NOMO-1 (cell line): ENCODE results near the gene TMIGD1.
"Not testable (repeated sequence)": the region's sequence is repeated elsewhere in the genome, so short reads cannot be mapped to it uniquely, and the experiment has no call there.

Experiments used
- DNase-seq, 2 experiments: peaks; one replicate each; lab custom pipeline; 2025; ENCODE audit not compliant: unreplicated experiment in 2 of 2; lab: John Stamatoyannopoulos, UW

Gene TMIGD1

DNA sequence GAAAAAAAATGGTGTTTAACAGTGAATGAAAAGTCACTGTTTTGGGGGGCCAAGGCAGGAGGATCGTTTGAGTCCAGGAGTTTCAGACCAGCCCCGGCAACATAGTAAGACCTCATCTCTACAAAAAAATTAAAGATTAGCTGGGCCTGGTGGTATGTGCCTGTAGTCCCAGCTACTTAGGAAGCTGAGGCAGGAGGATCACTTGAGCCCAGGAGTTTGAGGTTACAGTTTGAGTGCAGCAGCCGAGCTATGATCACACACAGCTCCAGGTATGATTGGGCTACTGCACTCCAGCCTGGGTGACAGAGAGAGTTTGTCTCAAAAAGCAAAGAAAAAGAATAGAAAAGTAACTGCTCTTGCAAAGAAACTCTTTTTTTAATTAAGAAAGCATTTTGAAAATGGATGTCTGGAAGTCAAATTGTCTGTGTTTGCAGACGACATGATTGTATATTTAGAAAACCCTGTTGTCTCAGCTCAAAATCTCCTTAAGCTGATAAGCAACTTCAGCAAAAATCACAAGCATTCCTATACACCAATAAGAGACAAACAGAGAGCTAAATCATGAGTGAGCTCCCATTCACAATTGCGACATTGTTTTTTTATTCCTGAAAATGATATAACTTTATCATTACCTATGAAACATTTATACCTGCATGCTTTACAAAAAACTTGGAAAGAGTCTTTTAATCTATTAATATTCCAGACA, 24.4 kb upstream of the TMIGD1 start:
- DNase-seq, result no peak

GRCh38 chr17:30357476-30357875, 23.6 kb upstream of the TMIGD1 start:
- DNase-seq, result no peak

GRCh38 chr17:30354701-30355100, 20.8 kb upstream of the TMIGD1 start:
- no peak for DNase-seq

DNA sequence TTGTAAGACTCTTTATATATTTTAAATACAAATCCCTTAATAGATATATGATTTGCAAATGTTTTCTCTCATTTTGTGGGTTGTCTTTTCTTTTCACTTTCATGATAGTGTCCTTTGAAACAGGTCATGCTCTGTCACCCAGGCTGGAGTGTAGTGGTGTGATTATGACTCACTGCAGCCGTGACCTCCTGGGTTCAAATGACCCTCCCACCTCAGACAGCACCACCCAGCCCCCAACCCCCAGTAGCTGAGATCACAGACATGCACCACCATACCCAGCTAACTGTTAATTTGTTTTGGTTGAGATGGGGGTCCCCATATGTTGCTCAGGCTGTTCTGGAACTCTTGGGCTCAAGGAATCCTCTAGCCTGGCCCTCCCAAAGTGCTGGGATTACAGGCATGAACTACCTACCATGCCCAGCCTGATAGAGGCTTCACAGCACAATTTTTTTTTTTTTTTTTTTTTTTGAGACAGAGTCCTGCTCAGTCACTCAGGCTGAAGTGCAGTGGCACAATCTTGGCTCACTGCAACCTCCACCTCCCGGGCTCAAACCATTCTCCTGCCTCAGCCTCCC, 18.5 kb upstream of the TMIGD1 start:
- no peak for DNase-seq

- peak in 1 of 2 experiments; percentile 86 for DNase-seq
Observed at GRCh38 chr17:30351735-30352134, 17.9 kb upstream of the TMIGD1 start.

GRCh38 chr17:30351263-30351662, 17.4 kb upstream of the TMIGD1 start:
- DNase-seq, result peak; percentile 46 to 68

DNA sequence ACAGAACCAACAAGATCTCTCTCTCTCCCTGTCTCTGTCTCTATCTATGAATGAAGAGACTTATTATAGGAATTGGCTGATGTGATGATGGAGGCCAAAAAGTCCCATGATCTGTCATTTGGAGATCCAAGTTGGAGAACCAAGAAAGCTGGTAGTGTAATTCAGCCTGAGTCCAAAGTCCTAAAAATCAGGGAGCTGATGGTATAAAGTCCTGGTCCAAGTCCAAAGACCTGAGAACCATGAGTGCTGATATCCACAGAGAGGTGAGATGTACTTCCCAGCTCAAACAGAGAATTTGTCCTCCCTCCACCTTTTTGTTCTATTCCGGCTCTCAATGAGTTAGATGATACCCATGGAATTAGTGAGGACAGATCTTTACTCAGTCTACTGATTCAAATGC, 15.4 kb upstream of the TMIGD1 start:
- no peak for DNase-seq

DNA sequence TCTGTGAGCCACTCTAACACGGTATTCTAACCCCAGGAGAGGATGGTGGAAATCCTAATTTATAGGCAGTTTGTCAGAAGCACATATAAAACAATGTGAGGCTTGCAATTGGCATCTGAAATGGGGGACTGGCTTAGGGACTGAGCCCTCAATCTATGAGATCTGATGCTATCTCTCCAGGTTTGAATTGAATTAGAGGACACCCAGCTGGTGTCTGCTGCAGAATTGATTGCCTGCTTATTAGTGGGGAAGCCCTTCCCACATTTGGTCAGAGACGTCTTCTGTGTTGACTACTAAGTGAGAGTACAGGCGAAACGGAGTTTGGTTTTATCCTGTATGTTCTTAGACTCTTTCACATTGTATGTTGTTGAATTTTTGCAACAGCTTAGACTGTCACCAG, 13.6 kb upstream of the TMIGD1 start:
- no peak for DNase-seq

DNA sequence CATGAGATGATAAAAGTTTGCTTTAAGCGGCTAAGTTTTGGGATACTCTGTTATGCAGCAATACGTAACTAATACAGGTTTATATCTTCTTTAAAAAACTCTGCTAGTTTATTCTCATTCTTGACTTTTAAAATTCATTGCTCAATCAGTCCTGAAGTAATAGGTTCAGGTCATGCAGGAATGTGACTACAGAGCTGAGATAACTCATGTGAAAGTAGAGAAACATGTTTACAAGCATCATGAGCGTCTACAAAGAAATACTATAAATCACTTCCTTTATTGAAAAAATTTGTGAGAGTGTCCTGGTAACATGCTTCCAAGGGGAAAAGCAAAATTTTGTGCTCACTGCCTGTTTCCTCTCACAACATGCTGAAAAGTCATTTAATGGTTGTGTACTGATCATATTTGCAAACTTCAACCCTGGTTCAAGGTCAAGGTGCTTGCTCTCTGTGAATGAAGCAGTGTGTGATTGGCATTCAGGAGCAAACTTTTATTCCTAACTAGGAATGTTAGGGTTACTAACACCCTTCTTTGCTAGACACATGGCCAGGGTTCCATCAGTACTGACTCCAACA, 12.5 kb upstream of the TMIGD1 start:
- DNase-seq, result no peak

DNA sequence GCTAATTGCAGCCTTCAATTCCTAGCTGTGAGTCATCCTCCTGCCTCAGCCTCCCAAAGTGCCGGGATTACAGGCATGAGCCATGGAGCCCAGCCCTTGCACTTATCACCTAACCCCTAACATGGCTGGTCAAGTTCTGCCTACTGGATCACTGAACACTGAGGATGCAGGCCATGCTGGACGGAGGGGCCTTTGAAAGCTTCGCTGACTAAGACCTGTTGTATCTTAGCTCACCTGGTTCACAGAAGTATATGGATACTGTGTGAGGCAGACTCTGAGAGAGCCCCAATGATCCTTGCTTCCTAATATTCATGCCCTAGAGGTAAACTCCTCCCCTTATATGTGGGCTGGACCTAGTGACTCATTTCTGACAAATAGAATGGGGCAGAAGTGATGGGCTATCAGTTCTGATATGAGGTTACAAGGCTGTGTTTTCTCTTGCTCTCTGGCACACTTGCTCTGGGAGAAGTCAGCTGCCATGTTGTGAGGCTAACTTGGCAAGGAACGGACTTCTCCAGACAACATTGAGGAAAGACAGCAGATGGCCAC, 11.7 kb upstream of the TMIGD1 start:
- DNase-seq, result no peak

- DNase-seq, result no peak
Observed at GRCh38 chr17:30345089-30345433, 11.2 kb upstream of the TMIGD1 start.

GRCh38 chr17:30344283-30345088, 10.6 kb upstream of the TMIGD1 start:
- DNase-seq, result peak; percentile 84 to 90

DNA sequence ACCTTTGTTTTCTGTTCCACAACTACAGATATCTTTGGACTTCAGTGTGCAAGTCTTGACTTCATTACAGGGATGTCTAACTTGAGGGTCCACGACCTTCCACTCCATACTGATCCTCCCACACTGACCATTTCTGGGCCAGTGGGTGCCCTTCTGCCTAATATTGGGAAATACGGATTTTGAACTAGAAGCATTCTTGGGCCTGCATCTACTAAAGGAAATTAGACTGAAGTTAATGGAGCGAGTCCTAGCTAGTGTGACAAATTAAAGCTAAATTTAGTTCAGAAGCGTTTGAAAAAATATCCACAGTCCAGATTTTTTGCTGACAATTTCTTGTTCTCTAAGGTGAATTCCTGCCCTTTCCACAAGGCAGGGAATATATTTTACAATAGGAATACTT, 9.9 kb upstream of the TMIGD1 start:
- DNase-seq, result no peak

DNA sequence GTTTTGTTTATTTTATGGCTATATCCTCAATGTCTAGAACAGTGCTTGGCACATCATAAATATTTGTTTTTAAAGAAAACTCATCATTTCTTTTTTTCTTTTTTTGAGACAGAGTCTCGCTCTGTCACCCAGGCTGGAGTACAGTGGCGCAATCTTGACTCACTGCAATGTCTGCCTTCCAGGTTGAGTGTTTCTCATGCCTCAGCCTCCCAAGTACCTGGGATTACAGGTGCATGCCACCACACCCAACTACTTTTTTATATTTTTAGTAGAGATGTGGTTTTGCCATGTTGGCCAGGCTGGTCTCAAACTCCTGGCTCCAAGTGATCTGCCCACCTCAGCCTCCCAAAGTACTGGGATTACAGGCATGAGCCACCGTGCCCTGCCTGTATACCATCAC, 9.4 kb upstream of the TMIGD1 start:
- not testable (repeated sequence) for DNase-seq

- no peak for DNase-seq
Observed at GRCh38 chr17:30341703-30342249, 7.9 kb upstream of the TMIGD1 start.

DNA sequence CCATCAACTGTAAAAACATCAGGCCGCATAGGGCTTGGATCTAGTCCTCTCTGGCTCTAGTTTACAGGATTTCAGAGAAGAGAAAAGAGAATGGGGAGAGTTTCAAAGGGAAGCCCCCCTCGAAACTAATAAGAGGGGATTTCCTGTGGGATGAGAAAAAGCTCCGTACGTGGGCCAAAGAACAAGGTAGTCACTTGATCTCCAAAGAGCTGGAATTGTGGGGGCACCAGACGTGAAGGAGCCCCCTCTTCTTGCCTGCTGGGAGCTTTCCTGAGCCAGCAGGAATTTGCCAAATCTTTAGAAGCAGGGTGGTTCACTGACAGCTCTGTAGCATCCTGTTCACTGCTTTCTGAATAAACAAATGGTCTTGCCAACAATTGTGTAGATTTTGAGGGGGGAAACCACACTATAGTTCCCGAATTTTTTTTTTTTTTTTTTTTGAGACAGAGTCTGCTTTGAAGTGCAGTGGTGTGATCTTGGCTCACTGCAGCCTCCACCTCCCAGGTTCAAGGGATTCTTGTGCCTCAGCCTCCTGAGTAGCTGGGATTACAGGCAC, 7.0 kb upstream of the TMIGD1 start:
- DNase-seq, result no peak

DNA sequence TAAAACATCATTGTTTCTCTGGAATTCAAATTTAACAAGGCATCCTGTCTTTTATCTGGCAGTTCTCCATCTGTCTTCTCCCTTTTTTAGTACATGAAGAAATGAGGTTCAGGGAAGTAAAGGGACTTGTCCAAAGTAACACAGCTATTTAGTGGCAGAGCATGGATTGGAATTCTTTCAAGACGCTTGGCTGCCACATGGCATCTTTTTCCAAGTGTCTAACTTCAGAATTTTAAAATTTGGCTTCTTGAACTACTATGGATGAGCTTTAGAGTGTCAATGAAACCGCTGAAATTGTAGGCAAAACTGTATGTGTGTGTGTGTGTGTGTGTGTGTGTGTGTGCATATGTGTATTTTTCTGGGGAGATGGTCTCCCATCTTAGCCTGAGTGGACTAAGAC, 5.2 kb upstream of the TMIGD1 start:
- no peak for DNase-seq

GRCh38 chr17:30337393-30337999, 3.6 kb upstream of the TMIGD1 start:
- DNase-seq, result no peak

DNA sequence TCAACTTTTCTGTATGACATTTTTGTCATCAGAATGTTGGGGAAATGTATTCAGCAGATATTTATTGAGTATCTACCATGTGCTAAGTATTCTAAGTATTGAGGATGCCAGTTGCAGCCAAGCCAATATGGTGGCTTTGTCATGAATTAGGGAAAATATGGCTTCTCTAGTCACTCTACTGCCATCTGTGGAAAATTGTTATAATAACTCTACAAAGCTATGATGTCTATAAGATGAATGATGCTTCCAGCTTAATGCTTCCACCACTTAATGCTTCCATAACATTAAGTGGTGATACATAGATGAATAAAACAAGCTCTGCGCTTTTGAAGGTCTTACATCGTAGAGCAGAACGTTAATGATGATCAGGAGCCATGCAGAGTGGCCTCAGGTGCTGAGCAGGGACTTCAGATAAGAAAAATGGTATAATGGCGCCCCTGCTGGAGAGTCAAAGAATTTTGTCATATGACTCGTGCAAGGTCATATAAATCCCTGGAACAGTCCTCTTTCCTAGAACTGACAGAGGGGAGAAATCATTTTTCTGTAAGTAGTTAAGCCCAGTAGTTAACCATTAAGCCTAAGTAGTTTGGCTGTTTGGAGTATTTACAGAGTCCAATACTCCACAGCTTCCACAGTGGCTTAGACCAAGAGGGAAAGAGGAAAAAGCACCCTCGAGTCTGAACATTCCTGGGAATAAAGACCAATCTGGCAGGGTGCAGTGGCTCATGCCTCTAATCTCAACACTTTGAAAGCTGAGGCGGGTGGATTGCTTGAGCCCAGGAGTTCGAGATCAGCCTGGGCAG, 2.7 kb upstream of the TMIGD1 start:
- peak; percentile 58 for DNase-seq

- no peak for DNase-seq
Observed at GRCh38 chr17:30334421-30334820, 564 bp upstream of the TMIGD1 start.
